ENCODE results near the gene EPHB6.

EPHB6 gene

DNA sequence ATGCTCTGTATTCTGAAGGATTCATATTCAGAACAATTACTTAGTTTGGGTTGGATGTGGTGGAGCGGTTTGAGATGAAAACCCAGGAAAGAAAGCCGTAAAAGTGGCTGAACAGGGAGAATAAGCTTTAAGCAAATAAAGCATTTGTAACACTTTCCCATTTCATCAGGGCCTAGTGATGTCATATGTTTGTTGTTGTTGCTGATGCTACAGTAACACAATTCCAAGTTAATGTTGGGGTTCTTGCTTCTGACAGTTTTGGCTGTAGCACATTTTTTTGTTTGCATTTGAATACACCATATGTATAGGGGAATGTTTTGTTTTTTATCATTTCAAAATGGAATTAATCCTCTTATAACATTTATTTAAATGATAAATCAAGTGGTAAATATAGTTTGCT lies 40.4 kb upstream of the EPHB6 start:
- H3K4me3 ChIP-seq (ENCODE audit: low read length), result no peak overlapping the region
- DNase-seq (ENCODE audit: low read depth), result no peak
- TF ChIP-seq, protein P1, sequence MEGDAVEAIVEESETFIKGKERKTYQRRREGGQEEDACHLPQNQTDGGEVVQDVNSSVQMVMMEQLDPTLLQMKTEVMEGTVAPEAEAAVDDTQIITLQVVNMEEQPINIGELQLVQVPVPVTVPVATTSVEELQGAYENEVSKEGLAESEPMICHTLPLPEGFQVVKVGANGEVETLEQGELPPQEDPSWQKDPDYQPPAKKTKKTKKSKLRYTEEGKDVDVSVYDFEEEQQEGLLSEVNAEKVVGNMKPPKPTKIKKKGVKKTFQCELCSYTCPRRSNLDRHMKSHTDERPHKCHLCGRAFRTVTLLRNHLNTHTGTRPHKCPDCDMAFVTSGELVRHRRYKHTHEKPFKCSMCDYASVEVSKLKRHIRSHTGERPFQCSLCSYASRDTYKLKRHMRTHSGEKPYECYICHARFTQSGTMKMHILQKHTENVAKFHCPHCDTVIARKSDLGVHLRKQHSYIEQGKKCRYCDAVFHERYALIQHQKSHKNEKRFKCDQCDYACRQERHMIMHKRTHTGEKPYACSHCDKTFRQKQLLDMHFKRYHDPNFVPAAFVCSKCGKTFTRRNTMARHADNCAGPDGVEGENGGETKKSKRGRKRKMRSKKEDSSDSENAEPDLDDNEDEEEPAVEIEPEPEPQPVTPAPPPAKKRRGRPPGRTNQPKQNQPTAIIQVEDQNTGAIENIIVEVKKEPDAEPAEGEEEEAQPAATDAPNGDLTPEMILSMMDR (conservative IDR thresholded peaks at IDR 0.05; ENCODE audit: low read length), result no peak

DNA sequence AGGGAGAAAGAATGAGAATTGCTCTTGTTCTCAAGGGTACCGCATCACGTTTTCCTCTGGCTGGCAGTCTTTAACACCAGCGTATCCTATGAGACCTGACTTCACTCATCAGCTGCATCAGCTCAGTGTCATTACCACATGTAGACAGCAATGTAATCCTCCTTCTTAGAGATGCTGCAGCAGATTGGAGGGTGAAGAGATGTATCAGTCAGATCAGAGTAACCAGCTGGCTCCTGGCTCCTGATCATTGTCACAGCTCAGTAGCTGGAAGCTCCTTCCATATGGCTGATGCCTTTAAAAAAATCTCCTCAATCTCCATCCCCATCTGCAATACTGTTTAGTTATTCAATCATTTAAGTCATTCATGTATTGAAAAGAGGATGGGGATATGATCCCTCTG lies 39.7 kb upstream of the EPHB6 start:
- no peak overlapping the region for H3K4me3 ChIP-seq (ENCODE audit: low read length)
- DNase-seq (ENCODE audit: low read depth), result no peak
- TF ChIP-seq, protein P1 (conservative IDR thresholded peaks at IDR 0.05; ENCODE audit: low read length), result no peak

GRCh38 chr7:142817506-142817905 lies 37.4 kb upstream of the EPHB6 start:
- DNase-seq (ENCODE audit: low read depth), result no peak
- TF ChIP-seq, protein P1 (conservative IDR thresholded peaks at IDR 0.05; ENCODE audit: low read length), result no peak
- no peak overlapping the region for H3K4me3 ChIP-seq (ENCODE audit: low read length)

DNA sequence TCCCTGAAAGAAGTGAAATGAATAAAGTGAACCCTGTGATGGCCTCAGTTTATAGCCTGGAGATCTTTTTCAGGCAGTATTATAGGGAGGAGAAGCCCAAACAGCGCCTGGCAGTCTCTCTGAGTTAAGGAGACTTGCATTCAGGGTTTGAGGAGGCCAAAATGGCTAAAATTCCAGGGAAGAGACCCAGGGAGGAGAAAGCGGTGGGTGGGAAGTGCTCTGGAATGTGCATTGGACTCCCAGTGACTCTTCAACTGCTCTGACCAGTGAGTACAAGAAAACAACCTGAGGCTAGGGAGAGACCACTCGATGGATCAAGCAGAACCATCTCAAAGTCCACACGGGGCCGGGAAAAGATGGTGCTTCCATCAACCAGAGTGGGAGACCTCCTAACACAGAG lies 35.3 kb upstream of the EPHB6 start:
- no peak for DNase-seq (ENCODE audit: low read depth)
- no peak overlapping the region for H3K4me3 ChIP-seq (ENCODE audit: low read length)
- TF ChIP-seq, protein P1 (conservative IDR thresholded peaks at IDR 0.05; ENCODE audit: low read length), result no peak

DNA sequence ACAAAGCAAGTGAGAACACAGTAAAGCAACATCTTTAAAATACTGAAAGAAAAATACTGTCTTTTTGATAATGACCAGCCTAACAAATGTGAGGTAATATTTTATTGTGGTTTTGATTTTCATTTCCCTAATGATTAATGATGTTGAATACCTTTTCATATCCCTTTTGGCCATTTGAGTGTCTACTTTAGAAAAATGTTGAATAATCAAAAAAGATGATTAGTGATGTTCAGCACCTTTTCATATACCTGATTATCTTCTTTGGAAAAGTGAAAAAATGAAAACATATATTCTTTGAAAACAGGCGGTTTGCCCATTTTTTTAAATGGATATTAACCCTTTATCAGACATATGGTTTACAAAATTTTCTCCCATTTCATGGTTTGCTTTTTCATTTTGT lies 32.2 kb upstream of the EPHB6 start:
- TF ChIP-seq, protein P1 (conservative IDR thresholded peaks at IDR 0.05; ENCODE audit: low read length), result no peak
- no peak overlapping the region for H3K4me3 ChIP-seq (ENCODE audit: low read length)
- DNase-seq (ENCODE audit: low read depth), result no peak

- TF ChIP-seq, protein P1 (conservative IDR thresholded peaks at IDR 0.05; ENCODE audit: low read length), result no peak
- H3K4me3 ChIP-seq (ENCODE audit: low read length), result no peak overlapping the region
- no peak for DNase-seq (ENCODE audit: low read depth)
These were observed 26.9 kb upstream of the EPHB6 start for GRCh38 chr7:142827951-142828500.

DNA sequence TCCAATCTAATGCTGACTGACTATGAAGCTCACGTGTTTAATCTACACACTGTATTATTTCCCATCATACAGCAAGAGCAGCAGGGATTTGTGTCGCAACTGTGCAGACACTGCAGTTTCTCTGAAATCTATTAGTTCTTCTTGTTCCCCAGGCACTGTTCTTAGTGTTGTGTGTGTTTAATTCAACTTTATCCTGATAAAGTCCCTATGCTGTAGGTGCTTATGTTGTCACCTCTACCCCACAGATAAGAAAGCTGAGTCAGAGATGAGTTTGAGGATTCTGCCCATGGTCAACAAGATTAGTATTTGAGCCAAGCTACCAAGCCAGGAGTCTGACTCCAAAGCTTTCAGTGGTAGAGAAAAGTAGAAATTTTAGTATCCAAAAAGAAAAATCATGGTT lies 22.5 kb upstream of the EPHB6 start:
- TF ChIP-seq, protein P1 (conservative IDR thresholded peaks at IDR 0.05; ENCODE audit: low read length), result no peak
- DNase-seq (ENCODE audit: low read depth), result no peak
- H3K4me3 ChIP-seq (ENCODE audit: low read length), result no peak overlapping the region
